ENCODE measurements around the gene LARGE1.

Gene LARGE1

GRCh38 chr22:33654173-33654895 lies 265.9 kb downstream of the LARGE1 start:
- DNase-seq: no peak

- no peak for DNase-seq
Observed at GRCh38 chr22:33653532-33654063, 266.7 kb downstream of the LARGE1 start.

- DNase-seq: peak; percentile 49
Observed at GRCh38 chr22:33652615-33653014, 267.7 kb downstream of the LARGE1 start.

GRCh38 chr22:33650244-33650643 lies 270.0 kb downstream of the LARGE1 start:
- DNase-seq: no peak

GRCh38 chr22:33648478-33648877 lies 271.8 kb downstream of the LARGE1 start:
- no peak for DNase-seq

GRCh38 chr22:33640900-33641299 lies 279.4 kb downstream of the LARGE1 start:
- no peak for DNase-seq

- no peak for DNase-seq
Observed at GRCh38 chr22:33639588-33640254, 280.6 kb downstream of the LARGE1 start.

GRCh38 chr22:33635766-33636165 lies 284.5 kb downstream of the LARGE1 start:
- no peak for DNase-seq

- no peak for DNase-seq
Observed at GRCh38 chr22:33631777-33632176, 288.5 kb downstream of the LARGE1 start.

GRCh38 chr22:33625959-33626358 lies 294.3 kb downstream of the LARGE1 start:
- DNase-seq: no peak

GRCh38 chr22:33620085-33620484 lies 300.2 kb downstream of the LARGE1 start:
- no peak for DNase-seq

- DNase-seq: no peak
Observed at GRCh38 chr22:33606504-33606903, 313.8 kb downstream of the LARGE1 start.

- DNase-seq: no peak
Observed at GRCh38 chr22:33605666-33606065, 314.6 kb downstream of the LARGE1 start.

GRCh38 chr22:33605221-33605620 lies 315.1 kb downstream of the LARGE1 start:
- peak; percentile 66 for DNase-seq

- no peak for DNase-seq
Observed at GRCh38 chr22:33601062-33601461, 319.2 kb downstream of the LARGE1 start.

GRCh38 chr22:33600595-33600994 lies 319.7 kb downstream of the LARGE1 start:
- no peak for DNase-seq

GRCh38 chr22:33600113-33600512 lies 320.2 kb downstream of the LARGE1 start:
- DNase-seq: no peak

GRCh38 chr22:33599596-33599995 lies 320.7 kb downstream of the LARGE1 start:
- no peak for DNase-seq

GRCh38 chr22:33598821-33599220 lies 321.5 kb downstream of the LARGE1 start:
- DNase-seq: no peak

GRCh38 chr22:33597274-33597985 lies 322.8 kb downstream of the LARGE1 start:
- no peak for DNase-seq

- no peak for DNase-seq
Observed at GRCh38 chr22:33593818-33594217, 326.5 kb downstream of the LARGE1 start.

- no peak for DNase-seq
Observed at GRCh38 chr22:33591946-33592345, 328.3 kb downstream of the LARGE1 start.

GRCh38 chr22:33589297-33589696 lies 331.0 kb downstream of the LARGE1 start:
- DNase-seq: no peak

GRCh38 chr22:33588860-33589259 lies 331.4 kb downstream of the LARGE1 start:
- DNase-seq: no peak
